Glutamatergic neuron (in vitro differentiated cells): ENCODE measurements around the gene ARHGAP8. TPM values are rescaled to one million over a fixed set of nuclear protein-coding genes. Genes with fewer than 3 reads are reported as not detected.

Source experiments
- DNase-seq: peaks from one replicate; pipeline ENCODE4 v3.0.0; 2022
- H3K27ac Mint-ChIP-seq: one replicate; pipeline ENCODE4 v1.8.0; 2020; ENCODE audit warnings: mild to moderate bottlenecking, mixed read lengths, inconsistent platforms; ENCODE audit not compliant: unreplicated experiment
- H3K27me3 Mint-ChIP-seq: one replicate; pipeline ENCODE4 v1.8.0; 2020; ENCODE audit warnings: mild to moderate bottlenecking, moderate library complexity, mixed read lengths, inconsistent platforms; ENCODE audit not compliant: unreplicated experiment
- H3K36me3 Mint-ChIP-seq: one replicate; pipeline ENCODE4 v1.8.0; 2020; ENCODE audit warnings: mild to moderate bottlenecking, mixed read lengths, inconsistent platforms; ENCODE audit not compliant: unreplicated experiment
- H3K4me1 Mint-ChIP-seq: one replicate; pipeline ENCODE4 v1.8.0; 2020; ENCODE audit warnings: mild to moderate bottlenecking, low read depth, mixed read lengths, inconsistent platforms; ENCODE audit not compliant: unreplicated experiment
- H3K4me3 Mint-ChIP-seq: one replicate; pipeline ENCODE4 v1.8.0; 2020; ENCODE audit warnings: mild to moderate bottlenecking, mixed read lengths, inconsistent platforms; ENCODE audit not compliant: unreplicated experiment
- H3K9me3 Mint-ChIP-seq: one replicate; pipeline ENCODE4 v1.8.0; 2020; ENCODE audit warnings: mild to moderate bottlenecking, moderate library complexity, mixed read lengths, inconsistent platforms; ENCODE audit not compliant: unreplicated experiment
- total RNA-seq: library from RNA; stranded (reverse); fragmentation: NEBNext Ultra II Directional; extraction: Animal tissue kit (Norgen Biotek cat#: 25700); gene quantifications from one replicate; pipeline ENCODE4 v1.2.1, GENCODE V29; 2021; ENCODE audit not compliant: unreplicated experiment
- TF ChIP-seq, protein P1 (sequence below): fragments of 200-600 bp; sonication (generic); IDR thresholded peaks from one replicate; pipeline ENCODE4 v1.5.0; 2021; ENCODE audit not compliant: partially characterized antibody, unreplicated experiment

The ARHGAP8 gene
- total RNA-seq, 1 donor from 2014 or later, result 0.59 TPM

DNA sequence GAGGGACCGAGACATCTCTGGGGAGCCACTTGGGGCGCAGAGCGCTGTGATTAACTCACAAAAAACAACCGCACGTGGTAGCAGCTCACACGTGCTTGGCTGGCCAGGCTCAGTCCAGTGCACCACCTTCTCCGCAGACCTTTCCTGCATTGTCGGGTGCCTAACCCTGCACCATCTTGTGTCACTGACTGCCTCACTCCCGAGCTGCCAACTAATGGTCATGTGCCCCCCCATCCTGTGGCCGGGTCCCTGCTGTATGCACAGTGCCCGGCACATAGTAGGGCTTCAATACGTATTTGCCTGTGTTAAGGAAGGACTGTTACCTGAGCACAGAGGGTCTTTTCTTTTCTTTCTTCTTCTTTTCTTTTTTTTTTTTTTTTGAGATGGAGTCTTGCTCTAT lies 71.9 kb downstream of the ARHGAP8 start:
- Mint-ChIP-seq H3K4me3 (no peak overlapping the region), H3K27ac (no peak overlapping the region), H3K27me3 (peaks cover 14% of the 10 kb centered on the region), H3K9me3 (peaks cover 2% of the 10 kb centered on the region), H3K4me1 (peaks cover 3% of the 10 kb centered on the region), H3K36me3 (no peaks in the 10 kb centered on the region)
- TF ChIP-seq, protein P1, sequence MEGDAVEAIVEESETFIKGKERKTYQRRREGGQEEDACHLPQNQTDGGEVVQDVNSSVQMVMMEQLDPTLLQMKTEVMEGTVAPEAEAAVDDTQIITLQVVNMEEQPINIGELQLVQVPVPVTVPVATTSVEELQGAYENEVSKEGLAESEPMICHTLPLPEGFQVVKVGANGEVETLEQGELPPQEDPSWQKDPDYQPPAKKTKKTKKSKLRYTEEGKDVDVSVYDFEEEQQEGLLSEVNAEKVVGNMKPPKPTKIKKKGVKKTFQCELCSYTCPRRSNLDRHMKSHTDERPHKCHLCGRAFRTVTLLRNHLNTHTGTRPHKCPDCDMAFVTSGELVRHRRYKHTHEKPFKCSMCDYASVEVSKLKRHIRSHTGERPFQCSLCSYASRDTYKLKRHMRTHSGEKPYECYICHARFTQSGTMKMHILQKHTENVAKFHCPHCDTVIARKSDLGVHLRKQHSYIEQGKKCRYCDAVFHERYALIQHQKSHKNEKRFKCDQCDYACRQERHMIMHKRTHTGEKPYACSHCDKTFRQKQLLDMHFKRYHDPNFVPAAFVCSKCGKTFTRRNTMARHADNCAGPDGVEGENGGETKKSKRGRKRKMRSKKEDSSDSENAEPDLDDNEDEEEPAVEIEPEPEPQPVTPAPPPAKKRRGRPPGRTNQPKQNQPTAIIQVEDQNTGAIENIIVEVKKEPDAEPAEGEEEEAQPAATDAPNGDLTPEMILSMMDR, result no peak
- no peak for DNase-seq

DNA sequence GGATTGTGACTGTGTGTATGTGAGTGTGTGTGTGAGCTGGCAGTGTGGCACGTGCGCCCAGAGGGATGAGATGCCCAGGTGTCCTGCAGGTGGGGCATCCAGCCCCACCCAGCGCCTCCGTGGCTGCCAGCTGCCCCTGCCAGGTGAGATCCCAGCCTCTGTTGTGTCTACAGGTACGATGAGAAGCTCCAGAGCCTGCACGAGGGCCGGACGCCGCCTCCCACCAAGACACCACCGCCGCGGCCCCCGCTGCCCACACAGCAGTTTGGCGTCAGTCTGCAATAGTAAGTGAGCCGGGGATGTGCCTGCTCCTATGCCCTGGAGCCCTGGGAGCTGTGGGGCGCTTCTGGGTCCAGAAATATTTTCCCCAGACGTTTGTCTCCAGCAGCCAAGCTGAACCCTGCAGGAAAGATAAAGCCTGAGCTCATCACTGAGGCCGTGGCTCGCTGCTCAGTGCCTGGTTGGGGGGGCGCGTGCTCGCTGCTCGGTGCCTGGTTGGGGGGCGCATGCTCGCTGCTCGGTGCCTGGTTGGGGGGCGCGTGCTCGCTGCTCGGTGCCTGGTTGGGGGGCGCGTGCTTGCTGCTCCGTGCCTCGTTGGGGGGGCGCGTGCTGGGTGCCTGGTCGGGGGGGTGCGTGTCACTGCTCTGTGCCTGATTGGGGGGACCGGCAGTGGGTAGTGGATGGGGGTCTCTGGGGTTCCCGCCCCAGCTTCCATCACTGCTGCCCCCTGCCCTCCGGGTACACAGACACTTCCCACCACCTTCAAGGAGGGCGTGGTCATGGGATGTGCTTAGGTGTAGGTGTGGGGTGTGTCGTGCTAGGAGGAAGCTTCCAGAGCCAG lies 73.2 kb downstream of the ARHGAP8 start:
- no peak for DNase-seq
- Mint-ChIP-seq H3K9me3 (peaks cover 2% of the 10 kb centered on the region), H3K27ac (no peak overlapping the region), H3K27me3 (peaks cover 14% of the 10 kb centered on the region), H3K4me1 (peaks cover 3% of the 10 kb centered on the region), H3K4me3 (no peak overlapping the region), H3K36me3 (no peaks in the 10 kb centered on the region)
- TF ChIP-seq, protein P1, result no peak

DNA sequence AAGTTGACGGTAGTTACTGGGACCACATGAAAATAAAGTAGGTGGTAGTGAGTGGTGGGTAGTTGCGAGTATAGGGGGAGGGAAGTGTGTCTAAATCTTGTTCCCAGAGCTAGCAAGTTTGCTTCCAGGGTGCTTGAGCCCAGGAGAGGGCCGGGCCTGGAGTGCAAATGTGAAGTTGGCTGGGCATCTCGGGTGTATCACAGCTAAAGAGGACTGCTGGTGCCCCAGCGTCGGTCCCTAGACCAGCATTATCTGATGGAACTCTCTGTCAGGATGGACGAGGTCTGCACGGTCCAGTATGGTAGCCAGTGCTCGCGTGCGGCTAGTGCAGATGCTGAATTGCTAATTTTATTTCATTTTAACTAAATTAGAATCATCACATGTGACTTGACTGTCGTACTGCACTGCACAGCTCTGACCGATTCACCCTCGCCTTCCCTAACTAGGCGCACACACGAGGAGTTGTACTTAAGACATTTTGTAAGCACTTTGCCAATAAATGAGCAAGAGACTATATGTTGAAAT lies 75.4 kb downstream of the ARHGAP8 start:
- Mint-ChIP-seq H3K4me3 (no peak overlapping the region), H3K27me3 (peaks cover 11% of the 10 kb centered on the region), H3K9me3 (no peaks in the 10 kb centered on the region), H3K36me3 (no peaks in the 10 kb centered on the region), H3K27ac (no peak overlapping the region), H3K4me1 (no peaks in the 10 kb centered on the region)
- no peak for DNase-seq
- TF ChIP-seq, protein P1, result no peak

DNA sequence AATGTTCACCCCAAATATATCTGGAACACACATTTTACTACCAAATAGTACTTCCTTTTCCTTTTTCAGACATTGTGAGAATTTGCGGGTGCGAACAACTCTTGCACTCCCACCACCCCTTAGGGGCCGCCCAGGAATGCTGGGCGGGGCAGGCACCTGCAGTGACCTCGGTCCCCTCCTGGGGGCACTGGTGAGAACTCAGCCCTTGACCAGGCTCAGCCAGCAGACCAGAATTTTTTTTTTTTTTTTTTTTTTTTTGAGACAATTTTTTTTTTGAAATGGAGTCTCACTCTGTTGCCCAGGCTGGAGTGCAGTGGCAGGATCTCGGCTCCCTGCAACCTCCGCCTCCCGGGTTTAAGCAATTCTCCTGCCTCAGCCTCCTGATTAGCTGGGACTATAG lies 75.8 kb downstream of the ARHGAP8 start:
- Mint-ChIP-seq H3K9me3 (no peaks in the 10 kb centered on the region), H3K27me3 (peaks cover 9% of the 10 kb centered on the region), H3K27ac (no peak overlapping the region), H3K4me1 (no peaks in the 10 kb centered on the region), H3K36me3 (no peaks in the 10 kb centered on the region), H3K4me3 (no peak overlapping the region)
- TF ChIP-seq, protein P1, result peak; percentile 72
- DNase-seq, result peak; percentile 60

DNA sequence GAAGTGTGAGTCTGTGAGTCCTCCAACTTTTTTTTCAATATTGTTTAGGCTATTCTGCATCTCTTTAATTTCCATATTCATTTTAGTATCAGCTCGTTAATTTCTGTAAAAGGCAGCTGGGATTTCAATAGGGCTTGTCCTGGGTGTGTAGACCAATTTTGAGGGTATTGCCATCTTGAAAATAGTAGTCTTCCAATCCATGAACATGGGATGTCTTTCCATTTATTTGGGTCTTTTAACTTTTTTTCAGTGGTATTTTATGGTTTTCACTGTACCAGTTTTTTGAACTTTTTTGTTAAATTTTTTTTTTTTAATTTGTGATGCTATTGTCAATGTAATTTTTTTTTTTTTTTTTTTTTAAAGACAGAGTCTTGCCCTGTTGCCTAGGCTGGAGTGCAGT lies 79.5 kb downstream of the ARHGAP8 start:
- H3K4me1 Mint-ChIP-seq, result no peaks in the 10 kb centered on the region
- peaks cover 5% of the 10 kb centered on the region for H3K27me3 Mint-ChIP-seq
- DNase-seq, result no peak
- no peaks in the 10 kb centered on the region for H3K9me3 Mint-ChIP-seq
- H3K36me3 Mint-ChIP-seq, result peaks cover 12% of the 10 kb centered on the region
- no peak overlapping the region for H3K4me3 Mint-ChIP-seq
- TF ChIP-seq, protein P1, result no peak
- H3K27ac Mint-ChIP-seq, result no peak overlapping the region
